Measurements from ENCODE around the gene ZNF22.

ZNF22 gene

DNA sequence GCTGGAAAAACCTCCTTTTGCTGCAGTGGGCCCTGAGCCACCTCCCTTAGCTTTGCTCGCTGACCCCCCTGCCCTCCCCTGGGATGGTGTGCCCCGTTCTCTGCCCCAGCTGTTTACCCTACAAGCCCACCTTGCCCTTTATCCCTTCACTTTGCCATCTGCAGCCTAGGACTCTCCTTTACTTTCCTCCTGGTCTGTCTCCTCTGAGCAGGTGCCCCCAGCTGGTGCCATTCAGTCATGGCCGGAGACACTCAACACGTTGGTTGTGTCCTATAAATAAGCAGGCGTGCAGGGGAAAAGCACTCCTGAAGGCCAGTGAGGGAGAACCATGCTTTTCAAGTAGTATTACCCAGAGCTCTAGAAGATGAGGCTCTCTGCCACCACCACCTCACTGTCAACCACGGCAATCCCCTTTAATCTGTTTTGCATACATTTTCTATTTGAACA, 35.0 kb upstream of the ZNF22 start:
- TF ChIP-seq, protein P1, sequence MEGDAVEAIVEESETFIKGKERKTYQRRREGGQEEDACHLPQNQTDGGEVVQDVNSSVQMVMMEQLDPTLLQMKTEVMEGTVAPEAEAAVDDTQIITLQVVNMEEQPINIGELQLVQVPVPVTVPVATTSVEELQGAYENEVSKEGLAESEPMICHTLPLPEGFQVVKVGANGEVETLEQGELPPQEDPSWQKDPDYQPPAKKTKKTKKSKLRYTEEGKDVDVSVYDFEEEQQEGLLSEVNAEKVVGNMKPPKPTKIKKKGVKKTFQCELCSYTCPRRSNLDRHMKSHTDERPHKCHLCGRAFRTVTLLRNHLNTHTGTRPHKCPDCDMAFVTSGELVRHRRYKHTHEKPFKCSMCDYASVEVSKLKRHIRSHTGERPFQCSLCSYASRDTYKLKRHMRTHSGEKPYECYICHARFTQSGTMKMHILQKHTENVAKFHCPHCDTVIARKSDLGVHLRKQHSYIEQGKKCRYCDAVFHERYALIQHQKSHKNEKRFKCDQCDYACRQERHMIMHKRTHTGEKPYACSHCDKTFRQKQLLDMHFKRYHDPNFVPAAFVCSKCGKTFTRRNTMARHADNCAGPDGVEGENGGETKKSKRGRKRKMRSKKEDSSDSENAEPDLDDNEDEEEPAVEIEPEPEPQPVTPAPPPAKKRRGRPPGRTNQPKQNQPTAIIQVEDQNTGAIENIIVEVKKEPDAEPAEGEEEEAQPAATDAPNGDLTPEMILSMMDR (IDR thresholded peaks at IDR 0.05; ENCODE audit: insufficient read depth, missing control alignments): no peak
- DNase-seq (ENCODE audit: insufficient read length, low spot score) (no peak), FAIRE-seq (no peak)

- DNase-seq (ENCODE audit: insufficient read length, low spot score) (no peak), FAIRE-seq (no peak)
- TF ChIP-seq, protein P1 (IDR thresholded peaks at IDR 0.05; ENCODE audit: insufficient read depth, missing control alignments): no peak
Observed at GRCh38 chr10:44966129-44966815, 34.5 kb upstream of the ZNF22 start.

- TF ChIP-seq, protein P1 (IDR thresholded peaks at IDR 0.05; ENCODE audit: insufficient read depth, missing control alignments): no peak
- DNase-seq (ENCODE audit: insufficient read length, low spot score) (no peak), FAIRE-seq (no peak)
Observed at GRCh38 chr10:44966816-44967509, 33.8 kb upstream of the ZNF22 start.

DNA sequence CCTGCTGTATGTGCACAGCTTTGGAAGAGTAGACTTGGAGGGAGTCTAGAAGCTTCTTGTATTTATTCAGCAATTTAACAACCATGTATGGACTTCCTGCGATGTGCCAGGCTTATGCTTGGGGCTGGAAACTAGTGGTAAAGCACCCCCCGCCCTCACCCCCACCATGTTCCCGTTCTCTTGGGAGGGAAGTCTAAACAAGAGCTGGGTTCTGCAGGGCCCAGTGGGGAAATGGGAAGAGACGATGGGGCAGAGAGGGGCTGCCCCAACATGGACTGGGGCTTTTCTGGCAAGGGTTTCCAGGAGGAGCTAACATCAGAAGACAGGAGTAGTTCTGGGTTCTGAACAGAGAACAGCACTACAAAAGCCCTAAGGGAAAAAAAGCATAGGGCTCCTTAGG, 33.1 kb upstream of the ZNF22 start:
- FAIRE-seq (no peak), DNase-seq (ENCODE audit: insufficient read length, low spot score) (no peak)
- TF ChIP-seq, protein P1 (IDR thresholded peaks at IDR 0.05; ENCODE audit: insufficient read depth, missing control alignments): no peak

DNA sequence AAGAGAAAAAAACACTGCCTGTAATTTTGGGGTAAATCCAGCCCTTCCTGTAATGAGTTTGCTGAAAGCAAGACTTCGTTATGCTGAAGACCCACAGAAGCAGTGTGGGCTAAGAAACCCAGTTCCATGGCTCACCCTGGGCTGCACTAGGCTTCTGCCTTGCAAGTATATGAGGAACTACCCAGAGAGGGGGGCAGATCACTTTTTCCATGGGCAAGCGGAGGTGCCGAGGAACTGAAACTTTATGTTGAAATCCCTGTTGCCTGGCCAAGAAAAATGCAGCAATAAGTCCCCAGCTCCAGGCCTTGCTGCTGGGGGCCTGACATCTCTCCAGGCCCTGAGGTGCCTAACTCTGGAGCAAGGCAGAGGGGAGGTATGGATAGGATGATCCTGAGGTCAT, 32.6 kb upstream of the ZNF22 start:
- TF ChIP-seq, protein P1 (IDR thresholded peaks at IDR 0.05; ENCODE audit: insufficient read depth, missing control alignments): no peak
- FAIRE-seq (no peak), DNase-seq (ENCODE audit: insufficient read length, low spot score) (no peak)

- no peak for DNase-seq (ENCODE audit: insufficient read length, low spot score)
- TF ChIP-seq, protein P1 (IDR thresholded peaks at IDR 0.05; ENCODE audit: insufficient read depth, missing control alignments): no peak
- FAIRE-seq: no peak
Observed at GRCh38 chr10:44968500-44969400, 32.0 kb upstream of the ZNF22 start.

Measured in D721Med (cell line).